Mucosa of descending colon (tissue), 3 donors: ENCODE measurements around the gene AKAP13. TPM values are rescaled to one million over a fixed set of nuclear protein-coding genes. Genes with fewer than 3 reads are reported as not detected.

Source experiments
- ATAC-seq: fragments of 200-7000 bp; cut with Tn5 transposase; one replicate; pipeline ENCODE4 v1.9.1; 2020; ENCODE audit warnings: mild to moderate bottlenecking, moderate library complexity
- DNase-seq, 3 donors: peaks; one replicate each; pipeline ENCODE4 v3.0.0-alpha.2; 2020
- H3K36me3 ChIP-seq: fragments of 200-600 bp; one replicate; pipeline ENCODE4 v1.8.0; 2021; ENCODE audit warnings: low read depth, mild to moderate bottlenecking
- H3K4me1 ChIP-seq: fragments of 200-600 bp; one replicate; pipeline ENCODE4 v1.8.0; 2021; ENCODE audit warnings: low read depth, mild to moderate bottlenecking
- H3K4me3 ChIP-seq: fragments of 200-600 bp; one replicate; pipeline ENCODE4 v1.8.0; 2021; ENCODE audit warnings: mild to moderate bottlenecking
- H3K9me3 ChIP-seq: fragments of 200-600 bp; one replicate; pipeline ENCODE4 v1.8.0; 2021; ENCODE audit warnings: mild to moderate bottlenecking
- CTCF ChIP-seq: fragments of 200-600 bp; IDR thresholded peaks from one replicate; pipeline ENCODE4 v1.8.0; 2022; ENCODE audit warnings: antibody characterized with exemption, mild to moderate bottlenecking
- intact Hi-C, 2 donors: fragments of 100-400 bp; cut with DNase I in 1 of 2; cut with micrococcal nuclease in 1 of 2; formaldehyde crosslinking; loops; one replicate each; pipeline versions ENCODE4 v1.11.0 to v1.11.1; 2022; cut with DNase I, micrococcal nuclease
- total RNA-seq, 3 donors: library from RNA; stranded (reverse); fragmentation: NEBNext Ultra II Directional in 2 of 3; extraction: Animal tissue kit (Norgen Biotek cat#: 25700) in 2 of 3; gene quantifications; one replicate each; pipeline versions ENCODE4 v1.2.1 to v1.2.4, GENCODE V29; 2021 to 2023
- donor health status: DM: no; HTN: no; CAD: no; lungs with moderate emphysema.
- donor health status: DM: no; HTN: no; CAD: no.
- donor health status: DM: no; HTN: yes; CAD: no.

AKAP13 gene
- total RNA-seq, 3 donors from 2014 or later = 141 to 173 (median 150) TPM

GRCh38 chr15:85761635-85762034, 381.2 kb downstream of the AKAP13 start:
- DNase-seq (no peak), ATAC-seq (no peak)
- Histone ChIP-seq H3K4me3 (no peak overlapping the region), H3K4me1 (no peaks in the 10 kb centered on the region), H3K9me3 (no peaks in the 10 kb centered on the region), H3K36me3 (no peaks in the 10 kb centered on the region)
- TF ChIP-seq CTCF = no peak
- intact Hi-C loops = no loop called here

- Histone ChIP-seq H3K4me3 (no peak overlapping the region), H3K36me3 (no peaks in the 10 kb centered on the region), H3K9me3 (no peaks in the 10 kb centered on the region), H3K4me1 (no peaks in the 10 kb centered on the region)
- no peak for TF ChIP-seq CTCF
- peak in 1 of 3 donors; percentile 23 for DNase-seq
- ATAC-seq = no peak
- intact Hi-C loops = no loop called here
Measured at GRCh38 chr15:85762039-85762755, 381.8 kb downstream of the AKAP13 start.

- no peak for DNase-seq
- no peak for ATAC-seq
- Histone ChIP-seq H3K4me3 (no peak overlapping the region), H3K36me3 (no peaks in the 10 kb centered on the region), H3K4me1 (no peaks in the 10 kb centered on the region), H3K9me3 (no peaks in the 10 kb centered on the region)
- no peak for TF ChIP-seq CTCF
- intact Hi-C loops = no loop called here
Measured at GRCh38 chr15:85762756-85763127, 382.3 kb downstream of the AKAP13 start.

GRCh38 chr15:85763157-85763556, 382.8 kb downstream of the AKAP13 start:
- Histone ChIP-seq H3K4me3 (no peak overlapping the region), H3K9me3 (no peaks in the 10 kb centered on the region), H3K4me1 (no peaks in the 10 kb centered on the region), H3K36me3 (no peaks in the 10 kb centered on the region)
- DNase-seq = no peak
- ATAC-seq = no peak
- intact Hi-C loops = no loop called here
- TF ChIP-seq CTCF = no peak

GRCh38 chr15:85763673-85764633, 383.6 kb downstream of the AKAP13 start:
- peak in 1 of 3 donors; percentile 6 for DNase-seq
- no peaks in the 10 kb centered on the region for H3K36me3 ChIP-seq
- ATAC-seq = no peak

More at GRCh38 chr15:85763673-85764633, 383.6 kb downstream of the AKAP13 start:
- no peak overlapping the region for H3K4me3 ChIP-seq
- H3K9me3 ChIP-seq = no peaks in the 10 kb centered on the region
- intact Hi-C loops = no loop called here
- TF ChIP-seq CTCF = no peak
- H3K4me1 ChIP-seq = no peaks in the 10 kb centered on the region
